Endothelial cell of umbilical vein (primary cell): ENCODE data around the gene SLC25A1. TPM values are rescaled to one million over a fixed set of nuclear protein-coding genes. Genes with fewer than 3 reads are reported as not detected.

ENCODE experiments used
- BruUV-seq: library from RNA; stranded (reverse); fragments of 400-500 nt; replicated peaks from 2 replicates; lab custom pipeline; 2021; lab: Mats Ljungman, UMichigan
- CTCF ChIA-PET: fragments of 300-600, 350-600 bp; sonication (Branson Sonifier 250); formaldehyde crosslinking; loops from one replicate; lab custom pipeline; 2021; ENCODE audit warnings: antibody characterized with exemption, inconsistent platforms; lab: Charles Lee
- POLR2A ChIA-PET: fragments of 300-600, 350-600 bp; sonication (Branson Sonifier 250); formaldehyde crosslinking; loops from one replicate; lab custom pipeline; 2021; ENCODE audit warnings: antibody characterized with exemption, inconsistent platforms; lab: Charles Lee
- DNase-seq: peaks from one replicate; pipeline ENCODE4 v3.0.0-alpha.2; 2011; ENCODE audit warnings: low read depth, low spot score
- FAIRE-seq: peaks from 2 replicates; lab custom pipeline; 2011; peaks lifted over from hg19 to GRCh38; lab: Jason Lieb, UNC
- H2AFZ ChIP-seq: 2 replicates; pipeline ENCODE4 v1.6.0; 2012; ENCODE audit warnings: low read depth, low read length, control low read depth, inconsistent platforms
- H3K27ac ChIP-seq: 2 replicates; pipeline ENCODE4 v1.5.1; 2011; ENCODE audit warnings: low read depth, mild to moderate bottlenecking, control low read depth, low read length, moderate library complexity; ENCODE audit not compliant: insufficient read depth
- H3K27me3 ChIP-seq, 2 experiments: 2 replicates each; pipeline versions ENCODE4 v1.6.0 to v1.6.1; 2011; ENCODE audit warnings: low read length in 2 of 2, mixed read lengths in 1 of 2; ENCODE audit not compliant: control insufficient read depth in 2 of 2, insufficient read depth in 2 of 2
- H3K36me3 ChIP-seq, 2 experiments: 2 replicates in 1 of 2; 3 replicates in 1 of 2; pipeline ENCODE4 v1.5.1; 2011; ENCODE audit warnings: low read length in 2 of 2, mild to moderate bottlenecking in 1 of 2, moderate library complexity in 1 of 2; ENCODE audit not compliant: control insufficient read depth in 2 of 2, insufficient read depth in 2 of 2; ENCODE audit errors: extremely low read depth in 1 of 2
- H3K4me1 ChIP-seq: 3 replicates; pipeline ENCODE4 v1.5.1; 2011; ENCODE audit warnings: mild to moderate bottlenecking, low read length; ENCODE audit not compliant: control insufficient read depth, insufficient read depth; ENCODE audit errors: extremely low read depth
- H3K4me2 ChIP-seq: 2 replicates; pipeline ENCODE4 v1.6.1; 2011; ENCODE audit warnings: low read length, control low read depth, mixed read lengths; ENCODE audit not compliant: insufficient read depth
- H3K4me3 ChIP-seq, 3 experiments: fragments of 200-600 bp in 1 of 3; sonication (generic), shearing (Covaris generic) in 1 of 3; replicated peaks in 1 of 3; 2 replicates each; pipeline ENCODE4 v1.5.1; 2011 to 2016; ENCODE audit warnings: control low read depth in 3 of 3, low read length in 3 of 3, mild to moderate bottlenecking in 2 of 3, inconsistent platforms in 1 of 3, low read depth in 1 of 3, moderate library complexity in 1 of 3; ENCODE audit not compliant: insufficient read depth in 1 of 3
- H3K79me2 ChIP-seq: 2 replicates; pipeline ENCODE4 v1.6.0; 2012; ENCODE audit warnings: low read length, inconsistent platforms; ENCODE audit not compliant: control insufficient read depth, insufficient read depth
- H3K9ac ChIP-seq: replicated peaks from 2 replicates; pipeline ENCODE3; 2011; ENCODE audit warnings: low read length, control low read depth; ENCODE audit not compliant: insufficient read depth; ENCODE audit errors: extremely low read depth
- H3K9me1 ChIP-seq: replicated peaks from 3 replicates; pipeline ENCODE4 v1.6.0; 2011; ENCODE audit warnings: mild to moderate bottlenecking, low read length; ENCODE audit not compliant: control insufficient read depth, insufficient read depth; ENCODE audit errors: extremely low read depth
- H3K9me3 ChIP-seq: replicated peaks from 2 replicates; pipeline ENCODE4 v1.5.1; 2012; ENCODE audit warnings: low read length, inconsistent platforms; ENCODE audit not compliant: control insufficient read depth, insufficient read depth
- H4K20me1 ChIP-seq: replicated peaks from 2 replicates; pipeline ENCODE3; 2011; ENCODE audit warnings: mild to moderate bottlenecking, low read length; ENCODE audit not compliant: control insufficient read depth, insufficient read depth; ENCODE audit errors: extremely low read depth
- EZH2 ChIP-seq: IDR thresholded peaks from 2 replicates; pipeline ENCODE4 v1.6.1; 2012; ENCODE audit warnings: borderline replicate concordance, low read depth, mild to moderate bottlenecking, moderate library complexity, low read length, inconsistent platforms; ENCODE audit not compliant: severe bottlenecking
- FOS ChIP-seq: IDR thresholded peaks from 2 replicates; pipeline ENCODE4 v1.6.1; 2011; ENCODE audit warnings: mild to moderate bottlenecking, low read length, moderate library complexity, borderline replicate concordance; ENCODE audit not compliant: insufficient read depth
- GATA2 ChIP-seq: IDR thresholded peaks from 2 replicates; pipeline ENCODE4 v1.7.0; 2011; ENCODE audit warnings: low read depth, mild to moderate bottlenecking, moderate library complexity, mixed read lengths, low read length; ENCODE audit not compliant: insufficient read length, insufficient read depth
- JUN ChIP-seq: IDR thresholded peaks from 2 replicates; pipeline ENCODE4 v1.6.1; 2011; ENCODE audit warnings: borderline replicate concordance, low read depth; ENCODE audit not compliant: insufficient read length, insufficient read depth
- MYC ChIP-seq: IDR thresholded peaks from one replicate; pipeline ENCODE4 v1.6.1; 2011; ENCODE audit warnings: mild to moderate bottlenecking, low read depth, low read length
- POLR2A ChIP-seq: IDR thresholded peaks from 2 replicates; pipeline ENCODE4 v1.6.1; 2012; ENCODE audit warnings: low read depth, mild to moderate bottlenecking, control low read depth, low read length
- POLR2AphosphoS5 ChIP-seq: IDR thresholded peaks from 2 replicates; pipeline ENCODE4 v1.6.1; 2012; ENCODE audit warnings: low read depth, mild to moderate bottlenecking, control low read depth, low read length, moderate library complexity; ENCODE audit not compliant: insufficient read depth
- dilution Hi-C: fragments of 300-500 bp; cut with MboI; formaldehyde crosslinking; loops from one replicate; pipeline ENCODE4 v1.15.0; 2019; ENCODE audit warnings: low sequenced_read_pairs; ENCODE audit not compliant: extremely low pct_ligation_motif_present
- intact Hi-C: fragments of 100-400 bp; cut with micrococcal nuclease; formaldehyde crosslinking; loops from one replicate; pipeline ENCODE4 v1.10.0; 2022
- polyA plus RNA-seq, 4 experiments: library from polyadenylated mRNA; depleted of rRNA in 3 of 4; stranded (reverse) in 3 of 4; unstranded in 1 of 4; fragments of >200 nt; gene quantifications; 2 replicates each; pipeline versions ENCODE4 v1.2.1 to v1.2.3, GENCODE V29; 2011 to 2012; ENCODE audit warnings: missing spikeins in 1 of 4
- total RNA-seq: library from RNA; stranded (reverse); gene quantifications from 2 replicates; pipeline ENCODE4 v1.2.3, GENCODE V29; 2021
- TF ChIP-seq, protein P1 (sequence below): IDR thresholded peaks from 2 replicates; pipeline ENCODE4 v1.6.1; 2011; ENCODE audit not compliant: insufficient read depth, insufficient read length
- TF ChIP-seq, protein P2 (sequence below), 2 donors: IDR thresholded peaks; 1 replicate in 1 of 2; 2 replicates in 1 of 2; pipeline ENCODE4 v1.5.1; 2011; ENCODE audit warnings: low read length in 2 of 2, mild to moderate bottlenecking in 2 of 2, moderate library complexity in 2 of 2, control low read depth in 1 of 2, inconsistent platforms in 1 of 2, low read depth in 1 of 2; ENCODE audit not compliant: insufficient read depth in 1 of 2; ENCODE audit errors: extremely low read depth in 1 of 2

The SLC25A1 gene
- total and polyA plus RNA-seq, 2 donors (not counting 3 experiments of a cell fraction or from before 2014, with no cell fraction given) = 80.0 to 94.5 TPM

DNA sequence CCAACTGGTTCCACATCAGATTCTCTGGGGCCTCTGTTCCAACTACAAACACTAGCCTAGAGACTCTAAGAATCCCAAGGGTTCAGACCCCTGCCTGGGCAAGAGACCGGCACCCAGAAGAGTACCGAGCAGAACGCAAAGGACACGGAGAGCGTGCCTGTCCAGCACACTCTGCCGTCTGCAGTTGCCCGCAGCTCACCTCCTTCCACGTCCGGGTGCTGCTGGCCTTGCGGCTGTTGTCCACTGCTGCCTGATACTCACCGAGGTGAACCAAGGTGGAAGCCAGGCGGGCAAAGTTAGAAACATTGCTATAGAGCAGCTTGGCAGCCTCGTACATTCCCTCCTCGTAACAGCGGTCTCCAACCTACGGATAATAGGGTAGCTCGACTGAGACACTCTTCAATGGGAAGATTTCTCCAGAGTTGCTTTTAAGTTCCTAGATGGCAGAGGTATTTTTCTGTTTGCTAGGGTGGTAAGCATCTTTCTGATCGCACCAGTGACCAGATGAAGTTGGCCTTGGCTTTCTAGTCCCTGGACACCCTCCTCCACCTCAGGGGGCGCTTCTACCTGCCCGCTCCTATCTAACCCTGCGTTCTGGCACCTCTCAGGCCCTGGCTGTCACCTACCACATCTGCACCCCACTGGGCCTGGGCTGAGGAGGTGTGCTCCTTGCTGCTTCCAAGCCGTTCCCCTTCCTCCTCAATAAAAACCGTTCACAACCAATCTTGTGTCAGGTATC is 22.8 kb upstream of the SLC25A1 start:
- BruUV-seq = no TSS peak
- Histone ChIP-seq H3K9me1 (no peaks in the 10 kb centered on the region), H2AFZ (no peak overlapping the region), H3K36me3 (no peaks in the 10 kb centered on the region), H3K9me3 (no peaks in the 10 kb centered on the region), H3K27me3 (no peaks in the 10 kb centered on the region), H3K9ac (no peak overlapping the region), H4K20me1 (no peaks in the 10 kb centered on the region), H3K4me1 (no peaks in the 10 kb centered on the region), H3K4me2 (no peak overlapping the region), H3K79me2 (no peaks in the 10 kb centered on the region), H3K4me3 (no peak overlapping the region), H3K27ac (no peak overlapping the region)
- intact Hi-C loops (no loop called here), dilution Hi-C loops (no loop called here)
- FAIRE-seq = no peak
- DNase-seq = no peak
- TF ChIP-seq POLR2AphosphoS5 (no peak), FOS (no peak), GATA2 (no peak), POLR2A (no peak), JUN (no peak), EZH2 (no peak), MYC (no peak)
- TF ChIP-seq, protein P1, sequence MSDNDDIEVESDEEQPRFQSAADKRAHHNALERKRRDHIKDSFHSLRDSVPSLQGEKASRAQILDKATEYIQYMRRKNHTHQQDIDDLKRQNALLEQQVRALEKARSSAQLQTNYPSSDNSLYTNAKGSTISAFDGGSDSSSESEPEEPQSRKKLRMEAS = no peak
- TF ChIP-seq, protein P2, sequence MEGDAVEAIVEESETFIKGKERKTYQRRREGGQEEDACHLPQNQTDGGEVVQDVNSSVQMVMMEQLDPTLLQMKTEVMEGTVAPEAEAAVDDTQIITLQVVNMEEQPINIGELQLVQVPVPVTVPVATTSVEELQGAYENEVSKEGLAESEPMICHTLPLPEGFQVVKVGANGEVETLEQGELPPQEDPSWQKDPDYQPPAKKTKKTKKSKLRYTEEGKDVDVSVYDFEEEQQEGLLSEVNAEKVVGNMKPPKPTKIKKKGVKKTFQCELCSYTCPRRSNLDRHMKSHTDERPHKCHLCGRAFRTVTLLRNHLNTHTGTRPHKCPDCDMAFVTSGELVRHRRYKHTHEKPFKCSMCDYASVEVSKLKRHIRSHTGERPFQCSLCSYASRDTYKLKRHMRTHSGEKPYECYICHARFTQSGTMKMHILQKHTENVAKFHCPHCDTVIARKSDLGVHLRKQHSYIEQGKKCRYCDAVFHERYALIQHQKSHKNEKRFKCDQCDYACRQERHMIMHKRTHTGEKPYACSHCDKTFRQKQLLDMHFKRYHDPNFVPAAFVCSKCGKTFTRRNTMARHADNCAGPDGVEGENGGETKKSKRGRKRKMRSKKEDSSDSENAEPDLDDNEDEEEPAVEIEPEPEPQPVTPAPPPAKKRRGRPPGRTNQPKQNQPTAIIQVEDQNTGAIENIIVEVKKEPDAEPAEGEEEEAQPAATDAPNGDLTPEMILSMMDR (IDR thresholded peaks at IDR 0.05; ENCODE audit: extremely low read depth in 1 of 2, insufficient read depth in 1 of 2, low read depth in 1 of 2, low read length in 2 of 2) = no peak
- CTCF ChIA-PET = no interaction called here
- POLR2A ChIA-PET = no interaction called here
